ENCODE measurements around the gene XYLT2. TPM values are rescaled to one million over a fixed set of nuclear protein-coding genes. Genes with fewer than 3 reads are reported as not detected.
A peak's percentile ranks its signal among the peaks of the same experiment; 100 is the strongest.

XYLT2 gene
- total and polyA plus RNA-seq, 9 of the 15 experiments (the other 6 are each of a cell fraction or from before 2014, with no cell fraction given) = 0.63 to 9.1 (median 4.3) TPM

DNA sequence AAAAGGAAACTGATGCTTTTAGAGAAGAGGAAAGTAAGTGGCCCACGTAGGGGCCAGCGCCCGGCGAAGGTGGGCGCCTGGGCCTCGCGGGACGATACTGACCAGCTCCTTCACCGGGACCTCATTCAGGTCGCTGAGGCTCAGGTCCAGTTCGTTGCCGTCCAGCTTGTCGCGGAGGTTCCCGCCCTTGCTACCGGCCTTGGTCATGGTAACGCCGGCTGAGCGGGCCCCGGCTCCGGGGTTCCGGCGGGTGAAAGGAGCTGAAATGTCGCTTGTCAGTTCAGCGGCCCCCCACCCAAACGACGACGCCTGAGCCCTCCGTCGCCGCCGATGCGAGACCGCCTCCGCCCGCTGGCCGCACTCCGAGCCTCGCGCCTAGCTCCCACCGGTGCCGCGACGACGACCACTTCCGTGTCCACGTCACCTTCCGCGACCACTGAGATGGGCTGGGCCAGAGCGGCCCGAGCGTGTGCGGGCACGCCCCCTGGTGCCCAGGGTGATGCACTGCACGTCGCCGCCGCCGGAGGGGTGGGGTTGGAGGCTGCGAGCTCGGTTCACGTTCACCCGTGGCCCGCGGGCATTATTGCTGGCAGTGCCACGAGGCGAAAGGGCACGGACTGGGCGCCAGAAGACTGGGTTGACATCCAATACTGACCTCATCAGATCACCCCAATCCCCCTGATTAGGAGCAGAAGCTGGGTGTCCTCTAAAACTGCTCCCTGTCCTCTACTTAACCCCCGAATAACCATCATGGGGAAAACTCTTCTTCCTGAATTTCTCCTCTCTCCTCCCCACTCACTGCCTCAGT, 51.4 kb downstream of the XYLT2 start, which contains the start of gene LRRC59 (continued):
- TF ChIP-seq, protein P1, sequence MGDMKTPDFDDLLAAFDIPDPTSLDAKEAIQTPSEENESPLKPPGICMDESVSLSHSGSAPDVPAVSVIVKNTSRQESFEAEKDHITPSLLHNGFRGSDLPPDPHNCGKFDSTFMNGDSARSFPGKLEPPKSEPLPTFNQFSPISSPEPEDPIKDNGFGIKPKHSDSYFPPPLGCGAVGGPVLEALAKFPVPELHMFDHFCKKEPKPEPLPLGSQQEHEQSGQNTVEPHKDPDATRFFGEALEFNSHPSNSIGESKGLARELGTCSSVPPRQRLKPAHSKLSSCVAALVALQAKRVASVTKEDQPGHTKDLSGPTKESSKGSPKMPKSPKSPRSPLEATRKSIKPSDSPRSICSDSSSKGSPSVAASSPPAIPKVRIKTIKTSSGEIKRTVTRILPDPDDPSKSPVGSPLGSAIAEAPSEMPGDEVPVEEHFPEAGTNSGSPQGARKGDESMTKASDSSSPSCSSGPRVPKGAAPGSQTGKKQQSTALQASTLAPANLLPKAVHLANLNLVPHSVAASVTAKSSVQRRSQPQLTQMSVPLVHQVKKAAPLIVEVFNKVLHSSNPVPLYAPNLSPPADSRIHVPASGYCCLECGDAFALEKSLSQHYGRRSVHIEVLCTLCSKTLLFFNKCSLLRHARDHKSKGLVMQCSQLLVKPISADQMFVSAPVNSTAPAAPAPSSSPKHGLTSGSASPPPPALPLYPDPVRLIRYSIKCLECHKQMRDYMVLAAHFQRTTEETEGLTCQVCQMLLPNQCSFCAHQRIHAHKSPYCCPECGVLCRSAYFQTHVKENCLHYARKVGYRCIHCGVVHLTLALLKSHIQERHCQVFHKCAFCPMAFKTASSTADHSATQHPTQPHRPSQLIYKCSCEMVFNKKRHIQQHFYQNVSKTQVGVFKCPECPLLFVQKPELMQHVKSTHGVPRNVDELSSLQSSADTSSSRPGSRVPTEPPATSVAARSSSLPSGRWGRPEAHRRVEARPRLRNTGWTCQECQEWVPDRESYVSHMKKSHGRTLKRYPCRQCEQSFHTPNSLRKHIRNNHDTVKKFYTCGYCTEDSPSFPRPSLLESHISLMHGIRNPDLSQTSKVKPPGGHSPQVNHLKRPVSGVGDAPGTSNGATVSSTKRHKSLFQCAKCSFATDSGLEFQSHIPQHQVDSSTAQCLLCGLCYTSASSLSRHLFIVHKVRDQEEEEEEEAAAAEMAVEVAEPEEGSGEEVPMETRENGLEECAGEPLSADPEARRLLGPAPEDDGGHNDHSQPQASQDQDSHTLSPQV (IDR thresholded peaks at IDR 0.05) = peak; percentile 43; the same call in 1 of the 2 replicates
- TF ChIP-seq E2F8 (IDR thresholded peaks at IDR 0.05; ENCODE audit: low read depth, partially characterized antibody) = peak; percentile 92
- no peak for TF ChIP-seq ZNF197 (CRISPR knock-in tag; IDR thresholded peaks at IDR 0.05; ENCODE audit: low read depth)
- TF ChIP-seq, protein P2, sequence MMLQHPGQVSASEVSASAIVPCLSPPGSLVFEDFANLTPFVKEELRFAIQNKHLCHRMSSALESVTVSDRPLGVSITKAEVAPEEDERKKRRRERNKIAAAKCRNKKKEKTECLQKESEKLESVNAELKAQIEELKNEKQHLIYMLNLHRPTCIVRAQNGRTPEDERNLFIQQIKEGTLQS (IDR thresholded peaks at IDR 0.05) = peak; percentile 85
- TF ChIP-seq, protein P2 (CRISPR knock-in tag; conservative IDR thresholded peaks at IDR 0.05) = peak; percentile 79; the same call in 1 of the 2 replicates
- TF ChIP-seq ZBTB12 (CRISPR knock-in tag; IDR thresholded peaks at IDR 0.05) = peak; percentile 87
- TF ChIP-seq BRD4 (IDR thresholded peaks at IDR 0.05) = peak; percentile 78
- no peak for TF ChIP-seq PTRF (tag; IDR thresholded peaks at IDR 0.05)
- no peak for TF ChIP-seq ZNF696 (CRISPR knock-in tag; conservative IDR thresholded peaks at IDR 0.05)
- TF ChIP-seq KDM4B (IDR thresholded peaks at IDR 0.05; ENCODE audit: borderline replicate concordance in 2 of 2, low read depth in 1 of 2) = 0 out of 4 replicates have a peak, but pooled peaks of 1 of the 2 experiments have one; percentile 78
- TF ChIP-seq POLR2A (conservative IDR thresholded peaks at IDR 0.05) = peak; percentile 92
- TF ChIP-seq ATF1 (CRISPR knock-in tag; IDR thresholded peaks at IDR 0.05) = peak; percentile 86
- peak; percentile 98 for TF ChIP-seq ATF1 (tag; IDR thresholded peaks at IDR 0.05)
- peak; percentile 76 for TF ChIP-seq POLR2B (IDR thresholded peaks at IDR 0.05; ENCODE audit: low read depth, partially characterized antibody)
- TF ChIP-seq ZNF3 (CRISPR knock-in tag; IDR thresholded peaks at IDR 0.05) = no peak
- TF ChIP-seq ZBTB26 (CRISPR knock-in tag; IDR thresholded peaks at IDR 0.05) = 0 out of 2 replicates have a peak, but pooled peaks have one; percentile 4

Data from K562 (cell line).